Eye (tissue), 1 donor: ENCODE data around the gene CCDC38.

ENCODE experiments used
- DNase-seq: peaks from one replicate; pipeline ENCODE4 v3.0.0-alpha.2; 2015

The CCDC38 gene

GRCh38 chr12:95960241-95960640, 17.8 kb upstream of the CCDC38 start:
- DNase-seq = no peak

GRCh38 chr12:95959107-95959506, 16.7 kb upstream of the CCDC38 start:
- no peak for DNase-seq

GRCh38 chr12:95956557-95957145, 14.2 kb upstream of the CCDC38 start:
- peak; percentile 30 for DNase-seq

GRCh38 chr12:95955549-95956159, 13.2 kb upstream of the CCDC38 start:
- DNase-seq = no peak

GRCh38 chr12:95953000-95953399, 10.6 kb upstream of the CCDC38 start:
- DNase-seq = no peak

GRCh38 chr12:95951515-95951914, 9.1 kb upstream of the CCDC38 start:
- no peak for DNase-seq

- no peak for DNase-seq
These were observed 7.2 kb upstream of the CCDC38 start for GRCh38 chr12:95949477-95950206.

GRCh38 chr12:95944108-95944704, 1.8 kb upstream of the CCDC38 start:
- DNase-seq = no peak

- peak; percentile 75 for DNase-seq
These were observed 972 bp upstream of the CCDC38 start, which contains the start of gene AMDHD1 for GRCh38 chr12:95943330-95943842. AMDHD1 (plus strand) TSS chr12:95943331; CDS start chr12:95943399, 68 bp downstream.

- DNase-seq = peak; percentile 67
These were observed 302 bp downstream of the CCDC38 start for GRCh38 chr12:95942101-95942523.

- DNase-seq = no peak
These were observed 1.9 kb downstream of the CCDC38 start for GRCh38 chr12:95940514-95940913.

- no peak for DNase-seq
These were observed 20.2 kb downstream of the CCDC38 start for GRCh38 chr12:95922231-95922630.

GRCh38 chr12:95919110-95919509, 23.3 kb downstream of the CCDC38 start:
- no peak for DNase-seq

- peak; percentile 70 for DNase-seq
These were observed 24.0 kb downstream of the CCDC38 start for GRCh38 chr12:95918194-95918993.

- DNase-seq = no peak
These were observed 32.5 kb downstream of the CCDC38 start for GRCh38 chr12:95909871-95910270.

- DNase-seq = no peak
These were observed 33.8 kb downstream of the CCDC38 start for GRCh38 chr12:95908573-95908972.

GRCh38 chr12:95898081-95898480, 44.3 kb downstream of the CCDC38 start:
- no peak for DNase-seq

GRCh38 chr12:95896846-95897245, 45.6 kb downstream of the CCDC38 start:
- DNase-seq = no peak

- no peak for DNase-seq
These were observed 51.5 kb downstream of the CCDC38 start for GRCh38 chr12:95890958-95891357.

- no peak for DNase-seq
These were observed 55.1 kb downstream of the CCDC38 start for GRCh38 chr12:95887311-95887710.

GRCh38 chr12:95884998-95885397, 57.4 kb downstream of the CCDC38 start:
- DNase-seq = no peak

- no peak for DNase-seq
These were observed 59.5 kb downstream of the CCDC38 start for GRCh38 chr12:95882873-95883272.

GRCh38 chr12:95882080-95882479, 60.3 kb downstream of the CCDC38 start:
- no peak for DNase-seq
